ENCODE results near the gene ANAPC7.
"Not testable (repeated sequence)": the region's sequence is repeated elsewhere in the genome, so short reads cannot be mapped to it uniquely, and the experiment has no call there.

DNA sequence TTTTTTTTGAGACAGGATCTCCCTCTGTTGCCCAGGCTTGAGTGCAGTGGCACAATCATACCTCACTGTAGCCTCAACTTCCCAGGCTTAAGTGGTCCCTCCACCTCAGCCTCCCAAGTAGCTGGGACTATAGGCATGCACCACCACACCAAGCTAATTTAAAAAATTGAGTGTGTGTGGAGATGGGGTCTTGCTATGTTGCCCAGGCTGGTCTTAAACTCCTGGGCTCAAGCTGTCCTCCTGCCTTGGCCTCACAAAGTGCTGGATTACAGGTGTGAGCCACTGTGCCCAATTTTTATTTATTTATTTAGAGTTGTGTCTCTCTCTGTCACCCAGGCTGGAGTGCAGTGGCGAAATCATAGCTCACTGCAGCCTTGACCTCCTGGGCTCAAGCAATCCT, 17.1 kb upstream of the ANAPC7 start:
- TF ChIP-seq POLR2A, EP300 (IDR thresholded peaks at IDR 0.05): not testable (repeated sequence)
- TF ChIP-seq, protein P1, sequence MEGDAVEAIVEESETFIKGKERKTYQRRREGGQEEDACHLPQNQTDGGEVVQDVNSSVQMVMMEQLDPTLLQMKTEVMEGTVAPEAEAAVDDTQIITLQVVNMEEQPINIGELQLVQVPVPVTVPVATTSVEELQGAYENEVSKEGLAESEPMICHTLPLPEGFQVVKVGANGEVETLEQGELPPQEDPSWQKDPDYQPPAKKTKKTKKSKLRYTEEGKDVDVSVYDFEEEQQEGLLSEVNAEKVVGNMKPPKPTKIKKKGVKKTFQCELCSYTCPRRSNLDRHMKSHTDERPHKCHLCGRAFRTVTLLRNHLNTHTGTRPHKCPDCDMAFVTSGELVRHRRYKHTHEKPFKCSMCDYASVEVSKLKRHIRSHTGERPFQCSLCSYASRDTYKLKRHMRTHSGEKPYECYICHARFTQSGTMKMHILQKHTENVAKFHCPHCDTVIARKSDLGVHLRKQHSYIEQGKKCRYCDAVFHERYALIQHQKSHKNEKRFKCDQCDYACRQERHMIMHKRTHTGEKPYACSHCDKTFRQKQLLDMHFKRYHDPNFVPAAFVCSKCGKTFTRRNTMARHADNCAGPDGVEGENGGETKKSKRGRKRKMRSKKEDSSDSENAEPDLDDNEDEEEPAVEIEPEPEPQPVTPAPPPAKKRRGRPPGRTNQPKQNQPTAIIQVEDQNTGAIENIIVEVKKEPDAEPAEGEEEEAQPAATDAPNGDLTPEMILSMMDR (IDR thresholded peaks at IDR 0.05), result not testable (repeated sequence)
